ENCODE data around the gene ZBTB8A. TPM values are rescaled to one million over a fixed set of nuclear protein-coding genes. Genes with fewer than 3 reads are reported as not detected.

Gene ZBTB8A
- total and polyA plus RNA-seq, 2 of the 13 experiments (the other 11 are each of a cell fraction or from before 2014, with no cell fraction given): 1.3 to 3.7 TPM

DNA sequence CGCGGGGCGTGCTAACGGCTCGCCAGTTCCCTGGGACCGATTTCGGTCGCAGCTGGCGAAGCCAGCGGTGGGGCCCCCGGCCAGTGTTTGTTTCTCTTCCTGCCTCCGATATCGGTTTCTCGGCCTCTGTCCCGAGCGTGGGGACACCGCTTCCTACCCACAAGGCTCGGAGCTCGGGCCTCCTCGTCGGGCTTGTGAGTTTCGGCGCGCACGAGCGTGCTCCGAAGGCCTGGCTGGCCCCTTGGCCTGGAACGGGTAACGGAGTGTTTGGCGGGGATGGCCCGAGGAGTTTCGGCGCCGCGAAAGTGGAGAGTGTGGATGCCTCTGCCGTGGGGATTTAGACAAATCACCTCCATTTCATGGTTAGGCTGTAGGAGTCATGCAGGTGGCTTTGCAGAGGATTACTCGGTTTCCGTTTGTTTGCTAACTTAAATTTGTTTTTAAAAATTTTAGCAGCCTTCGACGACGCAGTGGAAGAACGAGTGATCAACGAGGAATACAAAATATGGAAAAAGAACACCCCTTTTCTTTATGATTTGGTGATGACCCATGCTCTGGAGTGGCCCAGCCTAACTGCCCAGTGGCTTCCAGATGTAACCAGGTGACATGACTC lies 112.3 kb downstream of the ZBTB8A start (continued):
- TF ChIP-seq ZBTB4 (CRISPR knock-in tag; IDR thresholded peaks at IDR 0.05; ENCODE audit: borderline replicate concordance): peak; percentile 7; the same call in 1 of the 2 replicates
- no peak for TF ChIP-seq ZNF781 (CRISPR knock-in tag; IDR thresholded peaks at IDR 0.05; ENCODE audit: borderline replicate concordance, not compliant biosample characterization)
- TF ChIP-seq ATF1 (CRISPR knock-in tag; IDR thresholded peaks at IDR 0.05): no peak
- TF ChIP-seq ZNF350 (CRISPR knock-in tag; IDR thresholded peaks at IDR 0.05; ENCODE audit: borderline replicate concordance, low read depth): peak; percentile 18; the same call in 1 of the 2 replicates
- no peak for TF ChIP-seq HNF1B (CRISPR knock-in tag; IDR thresholded peaks at IDR 0.05)
- TF ChIP-seq NR1H2 (CRISPR knock-in tag; IDR thresholded peaks at IDR 0.05; ENCODE audit: borderline replicate concordance, low read depth): no peak
- 0 out of 2 replicates have a peak, but pooled peaks have one; percentile 12 for TF ChIP-seq ZKSCAN5 (CRISPR knock-in tag; IDR thresholded peaks at IDR 0.05)
- TF ChIP-seq CBX2 (IDR thresholded peaks at IDR 0.05; ENCODE audit: low read depth, low read length): no peak
- no peak for TF ChIP-seq CBX2 (CRISPR knock-in tag; IDR thresholded peaks at IDR 0.05; ENCODE audit: low read depth)
- no peak for TF ChIP-seq MXD4 (CRISPR knock-in tag; IDR thresholded peaks at IDR 0.05)
- TF ChIP-seq KDM6A (CRISPR knock-in tag; IDR thresholded peaks at IDR 0.05; ENCODE audit: low read depth): no peak
- TF ChIP-seq ZNF230 (CRISPR knock-in tag; IDR thresholded peaks at IDR 0.05): 0 out of 2 replicates have a peak, but pooled peaks have one; percentile 2
- TF ChIP-seq KAT7 (CRISPR knock-in tag; IDR thresholded peaks at IDR 0.05; ENCODE audit: borderline replicate concordance): no peak
- TF ChIP-seq PAF1 (CRISPR knock-in tag; IDR thresholded peaks at IDR 0.05): no peak
- TF ChIP-seq ZNF337 (CRISPR knock-in tag; IDR thresholded peaks at IDR 0.05; ENCODE audit: borderline replicate concordance, low read depth): peak; percentile 25; the same call in 1 of the 2 replicates
- no peak for TF ChIP-seq ELF1 (CRISPR knock-in tag; IDR thresholded peaks at IDR 0.05)
- peak; percentile 37; the same call in 1 of the 2 replicates for TF ChIP-seq ZNF790 (CRISPR knock-in tag; IDR thresholded peaks at IDR 0.05; ENCODE audit: borderline replicate concordance)
- TF ChIP-seq, protein P1, sequence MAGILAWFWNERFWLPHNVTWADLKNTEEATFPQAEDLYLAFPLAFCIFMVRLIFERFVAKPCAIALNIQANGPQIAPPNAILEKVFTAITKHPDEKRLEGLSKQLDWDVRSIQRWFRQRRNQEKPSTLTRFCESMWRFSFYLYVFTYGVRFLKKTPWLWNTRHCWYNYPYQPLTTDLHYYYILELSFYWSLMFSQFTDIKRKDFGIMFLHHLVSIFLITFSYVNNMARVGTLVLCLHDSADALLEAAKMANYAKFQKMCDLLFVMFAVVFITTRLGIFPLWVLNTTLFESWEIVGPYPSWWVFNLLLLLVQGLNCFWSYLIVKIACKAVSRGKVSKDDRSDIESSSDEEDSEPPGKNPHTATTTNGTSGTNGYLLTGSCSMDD (CRISPR knock-in tag; IDR thresholded peaks at IDR 0.05): no peak
- TF ChIP-seq MED13 (CRISPR knock-in tag; IDR thresholded peaks at IDR 0.05): no peak
- TF ChIP-seq CEBPG (CRISPR knock-in tag; IDR thresholded peaks at IDR 0.05): no peak
- TF ChIP-seq, protein P2, sequence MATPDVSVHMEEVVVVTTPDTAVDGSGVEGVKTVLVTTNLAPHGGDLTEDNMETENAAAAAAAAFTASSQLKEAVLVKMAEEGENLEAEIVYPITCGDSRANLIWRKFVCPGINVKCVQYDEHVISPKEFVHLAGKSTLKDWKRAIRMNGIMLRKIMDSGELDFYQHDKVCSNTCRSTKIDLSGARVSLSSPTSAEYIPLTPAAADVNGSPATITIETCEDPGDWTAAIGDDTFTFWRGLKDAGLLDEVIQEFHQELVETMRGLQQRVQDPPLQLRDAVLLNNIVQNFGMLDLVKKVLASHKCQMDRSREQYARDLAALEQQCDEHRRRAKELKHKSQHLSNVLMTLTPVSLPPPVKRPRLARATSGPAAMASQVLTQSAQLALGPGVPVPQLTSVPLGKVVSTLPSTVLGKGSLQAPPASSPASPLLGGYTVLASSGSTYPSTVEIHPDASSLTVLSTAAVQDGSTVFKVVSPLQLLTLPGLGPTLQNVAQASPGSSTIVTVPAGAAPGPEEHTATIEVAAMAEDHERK (CRISPR knock-in tag; IDR thresholded peaks at IDR 0.05; ENCODE audit: low read depth): no peak
- TF ChIP-seq GPN1 (CRISPR knock-in tag; IDR thresholded peaks at IDR 0.05; ENCODE audit: borderline replicate concordance): no peak
- no peak for TF ChIP-seq ZBTB21 (CRISPR knock-in tag; IDR thresholded peaks at IDR 0.05)

All from HepG2 (cell line).